GM23338 (cell line): ENCODE data around the gene DOCK11. TPM values are rescaled to one million over a fixed set of nuclear protein-coding genes. Genes with fewer than 3 reads are reported as not detected.

Experiments used
- ATAC-seq: fragments of 200-7000 bp; cut with Tn5 transposase; 3 replicates; pipeline ENCODE4 v1.9.1; 2020
- DNase-seq: peaks from one replicate; pipeline ENCODE4 v3.0.0-alpha.2; 2015; ENCODE audit warnings: low spot score
- H2AFZ ChIP-seq: fragments of 200-600 bp; sonication (generic); 2 replicates; pipeline ENCODE4 v1.8.0; 2016; ENCODE audit warnings: antibody characterized with exemption, mild to moderate bottlenecking, moderate library complexity
- H3F3A ChIP-seq: fragments of 200-600 bp; sonication (generic); replicated peaks from 2 replicates; pipeline ENCODE4 v1.8.0; 2017; ENCODE audit warnings: antibody characterized with exemption, mixed run types, low read depth
- H3K27ac ChIP-seq: fragments of 200-600 bp; sonication (generic); 2 replicates; pipeline ENCODE4 v1.6.1; 2016; ENCODE audit warnings: low read depth
- H3K27me3 ChIP-seq: fragments of 200-600 bp; sonication (generic); 2 replicates; pipeline ENCODE4 v1.8.0; 2016; ENCODE audit warnings: mild to moderate bottlenecking, mixed run types, moderate library complexity; ENCODE audit not compliant: insufficient read depth
- H3K36me3 ChIP-seq: fragments of 200-600 bp; sonication (generic); 2 replicates; pipeline ENCODE4 v1.8.0; 2016; ENCODE audit warnings: mild to moderate bottlenecking; ENCODE audit not compliant: insufficient read depth
- H3K4me1 ChIP-seq: fragments of 200-600 bp; sonication (generic); 2 replicates; pipeline ENCODE4 v1.8.0; 2016; ENCODE audit warnings: mild to moderate bottlenecking, moderate library complexity; ENCODE audit not compliant: insufficient read depth
- H3K4me2 ChIP-seq: fragments of 200-600 bp; sonication (generic); 2 replicates; pipeline ENCODE4 v1.7.1; 2017; ENCODE audit warnings: mixed run types
- H3K4me3 ChIP-seq: fragments of 200-600 bp; sonication (generic); 2 replicates; pipeline ENCODE4 v1.6.1; 2016; ENCODE audit warnings: mixed run types
- H3K79me2 ChIP-seq: fragments of 200-600 bp; sonication (generic); replicated peaks from 2 replicates; pipeline ENCODE4 v1.8.0; 2017; ENCODE audit warnings: mild to moderate bottlenecking; ENCODE audit not compliant: insufficient read depth
- H3K9me2 ChIP-seq: fragments of 200-600 bp; sonication (generic); 2 replicates; pipeline ENCODE4 v1.8.0; 2017; ENCODE audit not compliant: insufficient read depth
- H4K20me1 ChIP-seq: fragments of 200-600 bp; sonication (generic); replicated peaks from 2 replicates; pipeline ENCODE4 v1.8.0; 2017; ENCODE audit warnings: mild to moderate bottlenecking; ENCODE audit not compliant: insufficient read depth
- H3K27ac Mint-ChIP-seq: 2 replicates; pipeline ENCODE4 v1.8.0; 2020; ENCODE audit warnings: inconsistent platforms, mild to moderate bottlenecking, moderate library complexity, mixed read lengths
- H3K27me3 Mint-ChIP-seq: 3 replicates; pipeline ENCODE4 v1.8.0; 2022; ENCODE audit warnings: low read depth, mild to moderate bottlenecking, moderate library complexity, mixed read lengths, inconsistent platforms; ENCODE audit not compliant: insufficient read depth, poor library complexity
- H3K36me3 Mint-ChIP-seq: 3 replicates; pipeline ENCODE4 v1.8.0; 2021; ENCODE audit warnings: low read depth, mild to moderate bottlenecking, inconsistent platforms, moderate library complexity, mixed read lengths
- H3K4me1 Mint-ChIP-seq: 3 replicates; pipeline ENCODE4 v1.8.0; 2020; ENCODE audit warnings: mild to moderate bottlenecking, inconsistent platforms, mixed read lengths
- H3K4me3 Mint-ChIP-seq: 3 replicates; pipeline ENCODE4 v1.8.0; 2021; ENCODE audit warnings: moderate library complexity, mild to moderate bottlenecking, inconsistent platforms, mixed read lengths
- H3K9me3 Mint-ChIP-seq: 3 replicates; pipeline ENCODE4 v1.8.0; 2020; ENCODE audit warnings: moderate library complexity, mild to moderate bottlenecking, inconsistent platforms, mixed read lengths
- JUNB ChIP-seq: IDR thresholded peaks from one replicate; pipeline ENCODE4 v1.6.1; 2016; ENCODE audit warnings: antibody characterized with exemption; ENCODE audit not compliant: unreplicated experiment
- NANOG ChIP-seq: IDR thresholded peaks from 2 replicates; pipeline ENCODE4 v1.6.1; 2016; ENCODE audit warnings: antibody characterized with exemption, borderline replicate concordance
- POLR2AphosphoS5 ChIP-seq: IDR thresholded peaks from 2 replicates; pipeline ENCODE4 v1.6.1; 2016; ENCODE audit warnings: antibody characterized with exemption, low read depth
- STAT1 ChIP-seq: IDR thresholded peaks from one replicate; pipeline ENCODE4 v1.6.1; 2016; ENCODE audit warnings: antibody characterized with exemption; ENCODE audit not compliant: unreplicated experiment
- ZNF114 ChIP-seq: fragments of 250-450 bp; sonication (Bioruptor Pico); IDR thresholded peaks from 2 replicates; pipeline ENCODE4 v1.5.0; 2020; ENCODE audit warnings: mild to moderate bottlenecking, moderate library complexity
- ZNF331 ChIP-seq: fragments of 250-450 bp; sonication (Bioruptor Pico); IDR thresholded peaks from 2 replicates; pipeline ENCODE4 v1.5.0; 2020; ENCODE audit warnings: low read depth, mild to moderate bottlenecking, moderate library complexity
- polyA plus RNA-seq: library from polyadenylated mRNA; unstranded; fragments of >200 nt; fragmentation: Nextera tagmentation; extraction: Ambion mirVana; gene quantifications from 2 replicates; pipeline ENCODE4 v1.2.1, GENCODE V29; 2016
- total RNA-seq: library from RNA; depleted of rRNA; stranded (reverse); fragments of >200 nt; shearing (Covaris generic); gene quantifications from 2 replicates; pipeline ENCODE4 v1.2.3, GENCODE V29; 2014
- TF ChIP-seq, protein P1 (sequence below): fragments of 250-450 bp; sonication (Bioruptor Pico); IDR thresholded peaks from 2 replicates; pipeline ENCODE4 v1.5.0; 2020; ENCODE audit warnings: mild to moderate bottlenecking, moderate library complexity

Gene DOCK11
- total and polyA plus RNA-seq, 2 experiments from 2014 or later = 6.0 to 12.3 TPM

DNA sequence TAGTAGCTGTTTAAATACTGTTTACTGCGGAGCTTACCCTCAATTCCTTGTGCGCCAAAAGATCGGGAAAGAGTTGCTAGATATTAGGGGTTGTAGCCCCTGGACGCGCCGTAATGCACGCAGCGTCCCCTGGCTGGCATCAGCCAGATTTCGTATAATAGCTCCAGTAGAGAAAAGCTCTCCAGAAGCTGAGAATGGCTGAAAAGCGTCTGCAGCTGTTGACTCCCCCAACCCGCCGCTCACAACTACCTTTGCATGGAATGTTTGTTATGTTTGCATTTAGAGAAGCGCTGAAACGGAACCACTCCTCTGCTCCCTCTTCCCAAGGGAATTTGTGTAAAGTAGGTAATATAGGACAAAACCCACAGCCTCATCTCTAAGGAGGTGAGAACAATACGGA, 3.7 kb downstream of the DOCK11 start:
- ATAC-seq = no peak; the same call in 2 of the 3 replicates
- Mint-ChIP-seq H3K36me3 (no peaks in the 10 kb centered on the region), H3K4me1 (peaks cover 43% of the 10 kb centered on the region), H3K27ac (0 out of 2 replicates have a peak overlapping the region, but pooled peaks have one; percentile 55), H3K9me3 (no peaks in the 10 kb centered on the region), H3K4me3 (peak overlapping the region; percentile 62), H3K27me3 (peaks cover 15% of the 10 kb centered on the region)
- Histone ChIP-seq H4K20me1 (no peaks in the 10 kb centered on the region), H3K4me3 (peak overlapping the region; percentile 49), H3K9me2 (no peaks in the 10 kb centered on the region), H3K4me2 (peak overlapping the region; percentile 90), H3F3A (0 out of 2 replicates have a peak, but pooled peaks cover 2% of the 10 kb centered on the region), H3K27me3 (peaks cover 26% of the 10 kb centered on the region), H2AFZ (no peak overlapping the region), H3K79me2 (no peaks in the 10 kb centered on the region), H3K36me3 (no peaks in the 10 kb centered on the region), H3K4me1 (peaks cover 31% of the 10 kb centered on the region), H3K27ac (peak overlapping the region; percentile 76)
- DNase-seq = peak; percentile 64
- TF ChIP-seq POLR2AphosphoS5 (no peak), NANOG (no peak), ZNF114 (CRISPR knock-in tag) (no peak), STAT1 (no peak), ZNF331 (CRISPR knock-in tag) (no peak), JUNB (no peak)
- TF ChIP-seq, protein P1, sequence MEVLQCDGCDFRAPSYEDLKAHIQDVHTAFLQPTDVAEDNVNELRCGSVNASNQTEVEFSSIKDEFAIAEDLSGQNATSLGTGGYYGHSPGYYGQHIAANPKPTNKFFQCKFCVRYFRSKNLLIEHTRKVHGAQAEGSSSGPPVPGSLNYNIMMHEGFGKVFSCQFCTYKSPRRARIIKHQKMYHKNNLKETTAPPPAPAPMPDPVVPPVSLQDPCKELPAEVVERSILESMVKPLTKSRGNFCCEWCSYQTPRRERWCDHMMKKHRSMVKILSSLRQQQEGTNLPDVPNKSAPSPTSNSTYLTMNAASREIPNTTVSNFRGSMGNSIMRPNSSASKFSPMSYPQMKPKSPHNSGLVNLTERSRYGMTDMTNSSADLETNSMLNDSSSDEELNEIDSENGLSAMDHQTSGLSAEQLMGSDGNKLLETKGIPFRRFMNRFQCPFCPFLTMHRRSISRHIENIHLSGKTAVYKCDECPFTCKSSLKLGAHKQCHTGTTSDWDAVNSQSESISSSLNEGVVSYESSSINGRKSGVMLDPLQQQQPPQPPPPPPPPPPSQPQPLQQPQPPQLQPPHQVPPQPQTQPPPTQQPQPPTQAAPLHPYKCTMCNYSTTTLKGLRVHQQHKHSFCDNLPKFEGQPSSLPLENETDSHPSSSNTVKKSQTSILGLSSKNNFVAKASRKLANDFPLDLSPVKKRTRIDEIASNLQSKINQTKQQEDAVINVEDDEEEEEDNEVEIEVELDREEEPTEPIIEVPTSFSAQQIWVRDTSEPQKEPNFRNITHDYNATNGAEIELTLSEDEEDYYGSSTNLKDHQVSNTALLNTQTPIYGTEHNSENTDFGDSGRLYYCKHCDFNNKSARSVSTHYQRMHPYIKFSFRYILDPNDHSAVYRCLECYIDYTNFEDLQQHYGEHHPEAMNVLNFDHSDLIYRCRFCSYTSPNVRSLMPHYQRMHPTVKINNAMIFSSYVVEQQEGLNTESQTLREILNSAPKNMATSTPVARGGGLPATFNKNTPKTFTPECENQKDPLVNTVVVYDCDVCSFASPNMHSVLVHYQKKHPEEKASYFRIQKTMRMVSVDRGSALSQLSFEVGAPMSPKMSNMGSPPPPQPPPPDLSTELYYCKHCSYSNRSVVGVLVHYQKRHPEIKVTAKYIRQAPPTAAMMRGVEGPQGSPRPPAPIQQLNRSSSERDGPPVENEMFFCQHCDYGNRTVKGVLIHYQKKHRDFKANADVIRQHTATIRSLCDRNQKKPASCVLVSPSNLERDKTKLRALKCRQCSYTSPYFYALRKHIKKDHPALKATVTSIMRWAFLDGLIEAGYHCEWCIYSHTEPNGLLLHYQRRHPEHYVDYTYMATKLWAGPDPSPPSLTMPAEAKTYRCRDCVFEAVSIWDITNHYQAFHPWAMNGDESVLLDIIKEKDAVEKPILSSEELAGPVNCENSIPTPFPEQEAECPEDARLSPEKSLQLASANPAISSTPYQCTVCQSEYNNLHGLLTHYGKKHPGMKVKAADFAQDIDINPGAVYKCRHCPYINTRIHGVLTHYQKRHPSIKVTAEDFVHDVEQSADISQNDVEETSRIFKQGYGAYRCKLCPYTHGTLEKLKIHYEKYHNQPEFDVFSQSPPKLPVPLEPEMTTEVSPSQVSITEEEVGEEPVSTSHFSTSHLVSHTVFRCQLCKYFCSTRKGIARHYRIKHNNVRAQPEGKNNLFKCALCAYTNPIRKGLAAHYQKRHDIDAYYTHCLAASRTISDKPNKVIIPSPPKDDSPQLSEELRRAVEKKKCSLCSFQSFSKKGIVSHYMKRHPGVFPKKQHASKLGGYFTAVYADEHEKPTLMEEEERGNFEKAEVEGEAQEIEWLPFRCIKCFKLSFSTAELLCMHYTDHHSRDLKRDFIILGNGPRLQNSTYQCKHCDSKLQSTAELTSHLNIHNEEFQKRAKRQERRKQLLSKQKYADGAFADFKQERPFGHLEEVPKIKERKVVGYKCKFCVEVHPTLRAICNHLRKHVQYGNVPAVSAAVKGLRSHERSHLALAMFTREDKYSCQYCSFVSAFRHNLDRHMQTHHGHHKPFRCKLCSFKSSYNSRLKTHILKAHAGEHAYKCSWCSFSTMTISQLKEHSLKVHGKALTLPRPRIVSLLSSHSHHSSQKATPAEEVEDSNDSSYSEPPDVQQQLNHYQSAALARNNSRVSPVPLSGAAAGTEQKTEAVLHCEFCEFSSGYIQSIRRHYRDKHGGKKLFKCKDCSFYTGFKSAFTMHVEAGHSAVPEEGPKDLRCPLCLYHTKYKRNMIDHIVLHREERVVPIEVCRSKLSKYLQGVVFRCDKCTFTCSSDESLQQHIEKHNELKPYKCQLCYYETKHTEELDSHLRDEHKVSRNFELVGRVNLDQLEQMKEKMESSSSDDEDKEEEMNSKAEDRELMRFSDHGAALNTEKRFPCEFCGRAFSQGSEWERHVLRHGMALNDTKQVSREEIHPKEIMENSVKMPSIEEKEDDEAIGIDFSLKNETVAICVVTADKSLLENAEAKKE (CRISPR knock-in tag) = no peak
